Measurements from ENCODE around the gene TMPO. TPM values are rescaled to one million over a fixed set of nuclear protein-coding genes. Genes with fewer than 3 reads are reported as not detected.

TMPO gene
- total RNA-seq, 1 experiment from 2014 or later, result 202 TPM

GRCh38 chr12:98591209-98591608 lies 75.8 kb downstream of the TMPO start:
- peaks cover 3% of the 10 kb centered on the region for H3K23me2 ChIP-seq (ENCODE audit: insufficient read length, low read depth, low read length, poor library complexity, severe bottlenecking)
- H4K20me1 ChIP-seq (ENCODE audit: control insufficient read depth, insufficient read depth, insufficient read length), result no peaks in the 10 kb centered on the region
- peaks cover 16 to 21% of the 10 kb centered on the region in 2 experiments for H3K4me1 Mint-ChIP-seq
- peaks cover 2% of the 10 kb centered on the region in 2 experiments; a peak in 1 of 5 replicates for H3K9me3 Mint-ChIP-seq
- no peak overlapping the region for H3K23ac ChIP-seq (ENCODE audit: insufficient read length, low read depth, low read length)
- H3K18ac ChIP-seq (ENCODE audit: insufficient read length, low read depth, low read length), result no peak overlapping the region
- H3K4me3 Mint-ChIP-seq, result no peak overlapping the region
- H4K8ac ChIP-seq (replicated peaks; ENCODE audit: insufficient read length, low read depth, low read length), result no peak overlapping the region
- no peak overlapping the region for H3K56ac ChIP-seq (ENCODE audit: insufficient read length, low read depth, low read length)
- no peak overlapping the region for H4K91ac ChIP-seq (ENCODE audit: insufficient read length, low read depth, low read length)
- WGBS (ENCODE audit: extremely low coverage, insufficient read length, low lambda C conversion rate), result no CpG with 5 or more reads among the region's 4 CpGs
- H3K9ac ChIP-seq (ENCODE audit: extremely low read depth, insufficient read length, low read length), result no peak overlapping the region
- no peak overlapping the region for H3K14ac ChIP-seq (ENCODE audit: insufficient read depth, low read length)
- H2BK15ac ChIP-seq (ENCODE audit: low read depth, low read length), result no peak overlapping the region
- no peaks in the 10 kb centered on the region for H3K27me3 Mint-ChIP-seq (ENCODE audit: low read depth)
- no peak overlapping the region for H2BK120ac ChIP-seq (ENCODE audit: low read depth, low read length, poor library complexity, severe bottlenecking)
- H4K5ac ChIP-seq (ENCODE audit: insufficient read length, low read depth, low read length), result no peak overlapping the region
- H3K27me3 ChIP-seq (ENCODE audit: insufficient read depth, low read length), result no peaks in the 10 kb centered on the region
- H3K27ac Mint-ChIP-seq, result peak overlapping the region in 1 of 3 experiments; percentile 40; a peak in 1 of 7 replicates
- H2BK5ac ChIP-seq (ENCODE audit: insufficient read length, low read length), result no peak overlapping the region
- no peak overlapping the region for H2AK5ac ChIP-seq (ENCODE audit: insufficient read length, low read length)
- H3K79me2 ChIP-seq (ENCODE audit: insufficient read depth, low read length), result peaks cover 21% of the 10 kb centered on the region; the same call in 1 of the 2 replicates
- no peak overlapping the region for H3T11ph ChIP-seq (ENCODE audit: low read length)
- H2BK12ac ChIP-seq (ENCODE audit: insufficient read length, low read depth, low read length), result no peak overlapping the region
- H2AFZ ChIP-seq (ENCODE audit: low read length), result no peak overlapping the region
- H3K36me3 Mint-ChIP-seq (ENCODE audit: insufficient read depth in 1 of 3, low read depth in 3 of 3), result peaks cover 15 to 20% (median 17%) of the 10 kb centered on the region in 3 experiments
- H3K9me3 ChIP-seq (ENCODE audit: control insufficient read depth, low read depth, low read length), result no peaks in the 10 kb centered on the region
- no peak overlapping the region for H3K27ac ChIP-seq (ENCODE audit: insufficient read length, low read depth, low read length)
- DNase-seq, result no peak
- no peak overlapping the region for H3K4me2 ChIP-seq (ENCODE audit: insufficient read depth, insufficient read length, low read length)
- TF ChIP-seq, protein P1, sequence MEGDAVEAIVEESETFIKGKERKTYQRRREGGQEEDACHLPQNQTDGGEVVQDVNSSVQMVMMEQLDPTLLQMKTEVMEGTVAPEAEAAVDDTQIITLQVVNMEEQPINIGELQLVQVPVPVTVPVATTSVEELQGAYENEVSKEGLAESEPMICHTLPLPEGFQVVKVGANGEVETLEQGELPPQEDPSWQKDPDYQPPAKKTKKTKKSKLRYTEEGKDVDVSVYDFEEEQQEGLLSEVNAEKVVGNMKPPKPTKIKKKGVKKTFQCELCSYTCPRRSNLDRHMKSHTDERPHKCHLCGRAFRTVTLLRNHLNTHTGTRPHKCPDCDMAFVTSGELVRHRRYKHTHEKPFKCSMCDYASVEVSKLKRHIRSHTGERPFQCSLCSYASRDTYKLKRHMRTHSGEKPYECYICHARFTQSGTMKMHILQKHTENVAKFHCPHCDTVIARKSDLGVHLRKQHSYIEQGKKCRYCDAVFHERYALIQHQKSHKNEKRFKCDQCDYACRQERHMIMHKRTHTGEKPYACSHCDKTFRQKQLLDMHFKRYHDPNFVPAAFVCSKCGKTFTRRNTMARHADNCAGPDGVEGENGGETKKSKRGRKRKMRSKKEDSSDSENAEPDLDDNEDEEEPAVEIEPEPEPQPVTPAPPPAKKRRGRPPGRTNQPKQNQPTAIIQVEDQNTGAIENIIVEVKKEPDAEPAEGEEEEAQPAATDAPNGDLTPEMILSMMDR (conservative IDR thresholded peaks at IDR 0.05), result no peak
- no peaks in the 10 kb centered on the region for H3K4me1 ChIP-seq (ENCODE audit: insufficient read depth, low read length)
- no peak overlapping the region for H3K4ac ChIP-seq (ENCODE audit: low read depth, low read length)
- H2BK20ac ChIP-seq (ENCODE audit: low read depth, low read length, poor library complexity, severe bottlenecking), result no peak overlapping the region
- no peaks in the 10 kb centered on the region for H3K79me1 ChIP-seq (ENCODE audit: insufficient read depth, low read depth, low read length, poor library complexity, severe bottlenecking)
